ENCODE data around the gene RNF224. TPM values are rescaled to one million over a fixed set of nuclear protein-coding genes. Genes with fewer than 3 reads are reported as not detected.

RNF224 gene
- total RNA-seq, 1 donor from 2014 or later = not detected

DNA sequence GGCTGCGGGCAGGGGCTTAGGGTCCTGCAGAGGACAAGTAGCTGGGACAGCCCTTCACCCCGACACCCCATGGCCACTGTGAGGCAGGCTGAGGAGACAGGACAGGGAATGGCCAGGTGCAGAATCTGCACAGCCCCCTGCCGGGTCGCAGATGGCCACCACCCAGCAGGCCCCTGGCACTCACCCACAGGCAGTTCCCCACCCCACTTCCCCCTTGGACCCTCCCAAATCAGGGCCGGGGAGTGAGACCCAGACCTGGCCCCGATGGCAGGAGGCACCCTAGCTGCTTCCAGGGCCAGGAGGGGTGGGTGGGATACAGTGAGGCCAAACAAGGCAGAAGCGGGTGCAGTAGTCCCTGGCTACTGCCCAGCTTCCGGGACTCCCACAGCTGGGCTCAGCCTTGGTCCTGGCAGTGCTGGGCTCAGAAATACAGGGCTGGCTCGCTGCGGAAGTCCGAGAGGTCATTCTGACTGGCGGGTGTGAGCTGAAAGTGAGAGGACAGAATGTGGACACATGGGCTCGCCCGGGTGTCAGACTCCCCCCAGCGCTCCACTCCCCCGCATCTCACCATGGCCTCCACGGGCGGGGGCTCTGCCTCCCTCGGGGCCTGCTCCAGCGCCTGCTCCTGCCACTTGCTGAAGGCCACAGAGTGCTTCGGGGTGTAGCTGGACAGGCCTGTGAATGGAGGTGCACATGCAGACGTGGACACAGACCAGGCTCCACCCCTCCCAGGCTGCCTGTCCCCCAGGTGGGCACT, 35.4 kb upstream of the RNF224 start:
- Histone ChIP-seq H3K4me3 (ENCODE audit: low read length in 3 of 3) (no peak overlapping the region), H3K9ac (ENCODE audit: low read depth in 1 of 3, low read length in 3 of 3) (peak overlapping the region in 1 of 3 donors; percentile 25), H3K4me1 (ENCODE audit: control insufficient read depth in 3 of 3, insufficient read depth in 3 of 3, low read length in 3 of 3) (peaks cover 30 to 73% (median 61%) of the 10 kb centered on the region in 3 donors), H3K27me3 (ENCODE audit: control insufficient read depth in 3 of 3, insufficient read depth in 3 of 3, low read length in 3 of 3) (no peaks in the 10 kb centered on the region), H3K27ac (ENCODE audit: low read depth, low read length) (no peak overlapping the region), H3K36me3 (ENCODE audit: control insufficient read depth in 3 of 3, insufficient read depth in 3 of 3, low read length in 3 of 3) (peaks cover 19 to 26% (median 22%) of the 10 kb centered on the region in 3 donors), H3K9me3 (ENCODE audit: control insufficient read depth in 3 of 3, low read length in 3 of 3) (no peaks in the 10 kb centered on the region)

DNA sequence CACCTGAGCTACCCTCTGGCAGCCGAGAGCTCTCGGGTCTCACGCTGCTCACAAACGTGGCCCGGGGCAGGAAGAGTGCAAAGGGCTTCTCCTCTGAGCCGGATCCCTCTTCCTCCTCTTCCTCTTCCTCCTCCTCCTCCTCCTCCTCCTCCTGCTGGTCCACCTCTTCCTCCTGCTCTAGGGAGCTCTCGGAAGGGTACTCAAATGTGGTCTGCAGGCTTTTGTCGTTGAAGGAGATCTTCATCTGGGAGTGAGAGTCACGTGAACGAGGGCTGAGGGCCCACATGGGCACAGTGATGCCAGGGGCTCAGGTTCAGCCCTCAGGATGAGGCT, 34.9 kb upstream of the RNF224 start:
- H3K9ac ChIP-seq (ENCODE audit: low read depth in 1 of 3, low read length in 3 of 3) = no peak overlapping the region
- peaks cover 25 to 71% (median 58%) of the 10 kb centered on the region in 3 donors for H3K4me1 ChIP-seq (ENCODE audit: control insufficient read depth in 3 of 3, insufficient read depth in 3 of 3, low read length in 3 of 3)
- H3K27ac ChIP-seq (ENCODE audit: low read depth, low read length) = no peak overlapping the region
- H3K27me3 ChIP-seq (ENCODE audit: control insufficient read depth in 3 of 3, insufficient read depth in 3 of 3, low read length in 3 of 3) = no peaks in the 10 kb centered on the region
- peaks cover 17 to 20% (median 18%) of the 10 kb centered on the region in 3 donors for H3K36me3 ChIP-seq (ENCODE audit: control insufficient read depth in 3 of 3, insufficient read depth in 3 of 3, low read length in 3 of 3)
- no peak overlapping the region for H3K4me3 ChIP-seq (ENCODE audit: low read length in 3 of 3)
- no peaks in the 10 kb centered on the region for H3K9me3 ChIP-seq (ENCODE audit: control insufficient read depth in 3 of 3, low read length in 3 of 3)

GRCh38 chr9:137192859-137193258, 34.4 kb upstream of the RNF224 start:
- Histone ChIP-seq H3K9ac (ENCODE audit: low read depth in 1 of 3, low read length in 3 of 3) (no peak overlapping the region), H3K27ac (ENCODE audit: low read depth, low read length) (no peak overlapping the region), H3K9me3 (ENCODE audit: control insufficient read depth in 3 of 3, low read length in 3 of 3) (no peaks in the 10 kb centered on the region), H3K4me1 (ENCODE audit: control insufficient read depth in 3 of 3, insufficient read depth in 3 of 3, low read length in 3 of 3) (peaks cover 20 to 71% (median 58%) of the 10 kb centered on the region in 3 donors), H3K27me3 (ENCODE audit: control insufficient read depth in 3 of 3, insufficient read depth in 3 of 3, low read length in 3 of 3) (no peaks in the 10 kb centered on the region), H3K36me3 (ENCODE audit: control insufficient read depth in 3 of 3, insufficient read depth in 3 of 3, low read length in 3 of 3) (peaks cover 17 to 18% (median 18%) of the 10 kb centered on the region in 3 donors), H3K4me3 (ENCODE audit: low read length in 3 of 3) (no peak overlapping the region)

GRCh38 chr9:137193771-137194170, 33.5 kb upstream of the RNF224 start:
- Histone ChIP-seq H3K4me3 (ENCODE audit: low read length in 3 of 3) (no peak overlapping the region), H3K27ac (ENCODE audit: low read depth, low read length) (no peak overlapping the region)

GRCh38 chr9:137194388-137194787, 32.9 kb upstream of the RNF224 start:
- no peak overlapping the region for H3K4me3 ChIP-seq (ENCODE audit: low read length in 3 of 3)
- no peaks in the 10 kb centered on the region for H3K27me3 ChIP-seq (ENCODE audit: control insufficient read depth in 3 of 3, insufficient read depth in 3 of 3, low read length in 3 of 3)
- H3K27ac ChIP-seq (ENCODE audit: low read depth, low read length) = no peak overlapping the region
- no peaks in the 10 kb centered on the region for H3K9me3 ChIP-seq (ENCODE audit: control insufficient read depth in 3 of 3, low read length in 3 of 3)
- H3K9ac ChIP-seq (ENCODE audit: low read depth in 1 of 3, low read length in 3 of 3) = peak overlapping the region in 1 of 3 donors; percentile 71
- peaks cover 27 to 76% (median 67%) of the 10 kb centered on the region in 3 donors for H3K4me1 ChIP-seq (ENCODE audit: control insufficient read depth in 3 of 3, insufficient read depth in 3 of 3, low read length in 3 of 3)
- H3K36me3 ChIP-seq (ENCODE audit: control insufficient read depth in 3 of 3, insufficient read depth in 3 of 3, low read length in 3 of 3) = peaks cover 17 to 18% (median 18%) of the 10 kb centered on the region in 3 donors

More at GRCh38 chr9:137193771-137194170, 33.5 kb upstream of the RNF224 start:
- Histone ChIP-seq H3K9ac (ENCODE audit: low read depth in 1 of 3, low read length in 3 of 3) (peak overlapping the region in 1 of 3 donors; percentile 71), H3K27me3 (ENCODE audit: control insufficient read depth in 3 of 3, insufficient read depth in 3 of 3, low read length in 3 of 3) (no peaks in the 10 kb centered on the region), H3K9me3 (ENCODE audit: control insufficient read depth in 3 of 3, low read length in 3 of 3) (no peaks in the 10 kb centered on the region), H3K4me1 (ENCODE audit: control insufficient read depth in 3 of 3, insufficient read depth in 3 of 3, low read length in 3 of 3) (peaks cover 26 to 75% (median 66%) of the 10 kb centered on the region in 3 donors), H3K36me3 (ENCODE audit: control insufficient read depth in 3 of 3, insufficient read depth in 3 of 3, low read length in 3 of 3) (peaks cover 17 to 18% (median 18%) of the 10 kb centered on the region in 3 donors)

DNA sequence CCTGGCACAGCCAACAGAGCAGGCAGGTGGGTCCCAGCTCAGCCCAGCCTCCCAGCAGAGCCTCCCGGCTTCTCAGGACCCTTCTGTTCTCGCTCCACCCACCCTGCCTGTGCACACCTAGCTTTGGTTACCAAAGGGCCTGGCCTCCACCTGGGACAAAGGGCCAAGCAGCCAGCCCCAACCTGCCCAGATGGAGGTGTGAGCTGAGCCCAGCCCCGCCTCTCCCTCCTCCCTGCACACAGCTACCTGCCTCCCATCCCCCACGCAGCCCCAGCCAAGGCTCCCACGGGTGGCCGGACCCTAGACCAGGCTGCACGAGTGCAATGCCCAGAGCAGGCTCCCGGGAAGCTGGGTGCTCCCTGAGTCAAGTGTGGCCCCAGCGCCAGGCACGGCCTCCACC, 32.4 kb upstream of the RNF224 start:
- no peak overlapping the region for H3K4me3 ChIP-seq (ENCODE audit: low read length in 3 of 3)
- no peaks in the 10 kb centered on the region for H3K9me3 ChIP-seq (ENCODE audit: control insufficient read depth in 3 of 3, low read length in 3 of 3)
- peaks cover 15 to 16% (median 16%) of the 10 kb centered on the region in 3 donors for H3K36me3 ChIP-seq (ENCODE audit: control insufficient read depth in 3 of 3, insufficient read depth in 3 of 3, low read length in 3 of 3)
- H3K4me1 ChIP-seq (ENCODE audit: control insufficient read depth in 3 of 3, insufficient read depth in 3 of 3, low read length in 3 of 3) = peaks cover 24 to 75% (median 65%) of the 10 kb centered on the region in 3 donors
- no peaks in the 10 kb centered on the region for H3K27me3 ChIP-seq (ENCODE audit: control insufficient read depth in 3 of 3, insufficient read depth in 3 of 3, low read length in 3 of 3)
- H3K9ac ChIP-seq (ENCODE audit: low read depth in 1 of 3, low read length in 3 of 3) = peak overlapping the region in 2 of 3 donors; percentile 14 to 71
- no peak overlapping the region for H3K27ac ChIP-seq (ENCODE audit: low read depth, low read length)

DNA sequence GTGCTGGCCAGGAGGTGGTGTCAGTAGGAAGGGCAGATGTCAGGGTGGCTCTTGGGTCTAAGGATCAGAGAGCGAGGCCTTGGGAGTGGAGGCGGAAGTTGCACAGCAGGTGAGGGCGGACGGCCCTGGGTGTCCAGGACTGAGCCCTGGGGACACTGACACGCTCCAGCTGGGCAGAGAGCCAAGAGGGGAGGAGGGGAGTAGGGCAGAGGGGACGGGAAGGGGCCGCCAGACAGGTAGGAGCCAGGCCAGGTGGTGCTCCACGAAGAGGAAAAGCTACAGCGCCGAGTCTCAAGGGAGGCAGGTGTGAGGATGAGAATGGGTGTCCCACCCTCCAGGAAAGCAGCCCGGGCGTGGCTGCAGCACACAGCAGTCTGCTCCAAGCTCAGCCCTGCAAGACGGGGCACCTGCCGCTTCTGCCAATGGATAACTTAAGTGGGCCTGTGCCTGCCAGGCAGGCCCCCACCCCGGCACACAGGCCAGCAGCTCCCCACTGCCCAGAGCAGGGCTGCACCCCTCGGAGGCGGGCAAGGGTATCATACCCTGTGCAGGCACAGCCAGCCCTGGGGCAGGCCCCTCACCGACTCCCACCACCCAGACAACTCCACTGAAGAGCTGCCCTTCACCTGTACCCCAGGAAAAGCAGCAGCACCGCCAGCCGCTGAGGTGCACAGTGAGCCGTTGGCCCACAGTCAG, 31.6 kb upstream of the RNF224 start:
- no peak overlapping the region for H3K9ac ChIP-seq (ENCODE audit: low read depth in 1 of 3, low read length in 3 of 3)

GRCh38 chr9:137198051-137198901, 29.0 kb upstream of the RNF224 start:
- peak overlapping the region; percentile 20 to 70 (median 32) for H3K9ac ChIP-seq (ENCODE audit: low read depth in 1 of 3, low read length in 3 of 3)
- H3K27me3 ChIP-seq (ENCODE audit: control insufficient read depth in 3 of 3, insufficient read depth in 3 of 3, low read length in 3 of 3) = no peaks in the 10 kb centered on the region
- no peaks in the 10 kb centered on the region for H3K9me3 ChIP-seq (ENCODE audit: control insufficient read depth in 3 of 3, low read length in 3 of 3)
- H3K27ac ChIP-seq (ENCODE audit: low read depth, low read length) = no peak overlapping the region
- no peak overlapping the region for H3K4me3 ChIP-seq (ENCODE audit: low read length in 3 of 3)
- H3K4me1 ChIP-seq (ENCODE audit: control insufficient read depth in 3 of 3, insufficient read depth in 3 of 3, low read length in 3 of 3) = peaks cover 35 to 80% (median 77%) of the 10 kb centered on the region in 3 donors
- no peaks in the 10 kb centered on the region for H3K36me3 ChIP-seq (ENCODE audit: control insufficient read depth in 3 of 3, insufficient read depth in 3 of 3, low read length in 3 of 3)

More for the DNA sequence above, 31.6 kb upstream of the RNF224 start:
- Histone ChIP-seq H3K4me3 (ENCODE audit: low read length in 3 of 3) (no peak overlapping the region), H3K9me3 (ENCODE audit: control insufficient read depth in 3 of 3, low read length in 3 of 3) (no peaks in the 10 kb centered on the region), H3K4me1 (ENCODE audit: control insufficient read depth in 3 of 3, insufficient read depth in 3 of 3, low read length in 3 of 3) (peaks cover 17 to 67% (median 59%) of the 10 kb centered on the region in 3 donors), H3K36me3 (ENCODE audit: control insufficient read depth in 3 of 3, insufficient read depth in 3 of 3, low read length in 3 of 3) (peaks cover 8 to 10% (median 8%) of the 10 kb centered on the region in 3 donors), H3K27ac (ENCODE audit: low read depth, low read length) (no peak overlapping the region), H3K27me3 (ENCODE audit: control insufficient read depth in 3 of 3, insufficient read depth in 3 of 3, low read length in 3 of 3) (no peaks in the 10 kb centered on the region)

GRCh38 chr9:137198902-137199283, 28.4 kb upstream of the RNF224 start:
- Histone ChIP-seq H3K27ac (ENCODE audit: low read depth, low read length) (no peak overlapping the region), H3K4me1 (ENCODE audit: control insufficient read depth in 3 of 3, insufficient read depth in 3 of 3, low read length in 3 of 3) (peaks cover 42 to 83% (median 79%) of the 10 kb centered on the region in 3 donors), H3K27me3 (ENCODE audit: control insufficient read depth in 3 of 3, insufficient read depth in 3 of 3, low read length in 3 of 3) (no peaks in the 10 kb centered on the region), H3K36me3 (ENCODE audit: control insufficient read depth in 3 of 3, insufficient read depth in 3 of 3, low read length in 3 of 3) (no peaks in the 10 kb centered on the region), H3K9ac (ENCODE audit: low read depth in 1 of 3, low read length in 3 of 3) (peak overlapping the region; percentile 20 to 70 (median 32)), H3K4me3 (ENCODE audit: low read length in 3 of 3) (peak overlapping the region in 1 of 3 donors; percentile 32), H3K9me3 (ENCODE audit: control insufficient read depth in 3 of 3, low read length in 3 of 3) (no peaks in the 10 kb centered on the region)

Data from skeletal muscle tissue (tissue), 4 donors.